Stimulated activated CD8-positive, alpha-beta memory T cell treated with anti-CD3 and anti-CD28 coated beads, Interleukin-12 subunit alpha, Interleukin-12 subunit beta, amount 100 ng/mL, for 4 hours (primary cell): ENCODE results near the gene CEP43.

Experiments used
- DNase-seq: peaks from one replicate; pipeline ENCODE4 v3.0.0-alpha.2; 2020; ENCODE audit warnings: low read depth

Gene CEP43

DNA sequence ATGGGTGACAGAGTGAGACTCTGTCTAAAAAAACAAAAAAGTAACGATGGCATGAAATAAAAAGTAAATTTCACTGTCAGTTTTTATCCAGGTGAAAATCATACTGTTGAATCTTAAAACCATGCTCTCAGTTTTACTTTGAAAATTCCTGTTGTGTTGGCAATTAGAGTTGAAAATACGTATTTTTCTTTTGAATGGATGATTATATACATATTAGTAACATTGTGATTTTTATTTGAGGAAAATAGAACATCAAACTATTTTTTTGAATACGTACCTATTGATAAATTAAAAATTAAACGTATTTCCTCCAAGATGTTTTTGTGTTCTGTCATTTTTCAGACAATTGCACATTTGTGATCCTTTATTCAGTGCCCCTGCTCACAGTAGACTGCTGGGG is 14.7 kb downstream of the CEP43 start:
- no peak for DNase-seq

DNA sequence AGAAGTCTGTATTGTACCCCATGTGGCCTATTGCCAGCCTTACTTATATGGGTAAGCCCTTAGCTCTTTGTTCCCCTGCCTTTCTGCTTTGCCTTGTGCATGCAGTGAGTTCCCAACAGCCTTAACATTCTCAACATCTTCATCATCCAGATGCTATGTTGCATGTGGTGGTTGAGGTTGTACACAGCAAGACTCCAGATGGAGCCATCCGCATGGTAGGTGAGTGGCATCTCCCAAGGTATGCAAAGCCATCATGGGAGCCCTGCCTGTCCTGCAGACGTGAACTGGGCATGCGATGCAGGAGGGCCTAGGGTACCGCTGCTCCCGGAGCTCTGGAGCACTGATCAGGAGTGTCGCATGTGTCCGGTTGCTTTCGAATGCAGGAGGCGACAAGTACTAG is 16.1 kb downstream of the CEP43 start:
- no peak for DNase-seq

DNA sequence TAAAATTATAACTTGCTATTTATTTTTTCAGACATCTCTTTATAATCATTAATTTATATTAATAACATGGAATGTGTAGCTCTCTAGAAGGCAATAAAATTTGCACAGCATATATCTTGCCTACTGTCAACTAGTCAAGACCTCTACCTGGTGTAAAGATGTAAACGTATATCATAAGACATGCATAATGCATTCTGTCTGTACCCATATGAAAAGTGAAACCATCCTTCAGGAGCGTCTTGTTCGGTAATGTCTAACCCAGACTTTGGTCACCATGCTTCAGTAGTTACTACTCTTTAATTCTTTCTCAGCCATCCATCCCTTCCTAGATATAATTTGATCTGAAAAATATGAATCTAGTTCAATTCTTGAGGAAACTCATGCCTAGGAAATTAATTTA is 21.0 kb downstream of the CEP43 start:
- DNase-seq, result no peak

DNA sequence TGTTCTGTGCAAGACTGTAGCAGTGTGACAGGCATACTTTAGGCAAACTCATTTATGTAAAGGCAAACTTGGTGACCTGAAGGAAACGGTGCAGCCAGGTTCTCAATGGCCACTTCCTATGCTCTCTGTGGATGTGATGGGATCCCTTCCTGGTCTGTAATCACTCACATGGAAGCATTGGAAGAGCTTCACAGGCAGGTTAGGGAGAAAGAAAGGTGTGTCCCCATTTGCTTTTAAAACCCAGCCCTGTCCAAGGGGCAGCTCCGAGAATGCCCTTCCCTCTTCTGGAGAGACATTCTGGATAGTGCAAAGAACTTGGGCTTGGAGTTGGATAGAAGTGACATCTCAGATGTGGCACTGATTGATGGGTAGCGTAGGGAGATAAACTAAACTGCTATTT is 28.1 kb downstream of the CEP43 start:
- no peak for DNase-seq

DNA sequence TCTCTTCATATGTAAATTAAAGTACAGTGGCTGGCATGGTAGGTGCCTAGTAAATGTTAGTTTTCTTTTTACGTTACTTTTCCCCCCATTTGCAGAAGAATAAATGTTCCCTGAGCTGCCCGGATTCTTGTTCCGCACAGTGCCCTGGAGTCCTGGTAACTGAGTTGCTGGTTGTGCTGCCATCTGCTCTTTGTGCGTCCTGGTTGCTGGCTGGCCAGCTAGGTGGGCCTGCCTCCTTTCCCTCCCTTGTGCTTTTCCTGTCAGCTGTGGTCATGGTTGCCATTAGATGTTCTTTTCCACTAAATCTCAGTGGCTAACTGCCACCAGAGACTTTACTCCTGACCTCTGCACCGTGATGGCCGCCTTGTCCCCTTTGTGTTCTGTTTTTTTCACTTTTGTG is 28.6 kb downstream of the CEP43 start:
- DNase-seq, result no peak

DNA sequence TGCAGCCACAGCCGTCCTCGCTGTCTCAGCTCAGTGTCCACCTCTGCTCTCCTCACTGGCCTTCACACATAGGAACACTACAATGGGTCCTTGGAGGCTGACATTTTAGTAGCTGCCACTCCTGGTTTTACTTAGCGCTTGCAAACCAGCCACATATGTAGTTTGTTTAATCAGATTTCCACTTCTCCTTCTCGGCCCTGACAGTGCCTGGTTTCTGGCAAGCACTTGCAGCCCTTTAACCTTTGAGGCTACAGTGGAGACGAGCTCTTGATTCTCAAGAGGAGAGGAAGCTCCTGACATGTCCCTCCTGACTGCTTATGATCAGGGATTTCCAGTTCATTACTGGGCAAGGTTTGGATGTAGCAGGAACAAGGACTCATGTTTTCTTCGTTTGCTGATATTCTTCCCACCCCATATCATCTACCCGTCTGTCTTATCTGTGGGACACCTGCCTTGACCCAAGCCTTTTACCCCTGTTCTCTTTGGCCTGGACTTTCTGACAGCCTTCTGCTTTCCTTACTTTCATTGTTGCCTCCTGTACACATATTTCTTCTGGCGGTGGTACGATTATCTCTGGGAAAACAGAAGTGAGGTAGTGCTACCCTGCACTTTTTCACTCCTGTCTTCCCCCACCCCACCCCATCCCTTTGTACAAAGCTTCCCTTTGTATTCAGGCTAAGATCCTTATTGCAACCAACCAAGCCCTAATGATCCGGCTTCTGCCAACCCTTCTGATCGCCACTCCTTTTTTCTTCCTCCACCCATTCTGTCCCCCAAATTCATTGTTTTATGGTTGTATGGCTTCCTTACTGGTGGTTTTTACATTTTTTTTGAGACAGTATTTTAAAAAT is 31.2 kb downstream of the CEP43 start:
- DNase-seq, result no peak

DNA sequence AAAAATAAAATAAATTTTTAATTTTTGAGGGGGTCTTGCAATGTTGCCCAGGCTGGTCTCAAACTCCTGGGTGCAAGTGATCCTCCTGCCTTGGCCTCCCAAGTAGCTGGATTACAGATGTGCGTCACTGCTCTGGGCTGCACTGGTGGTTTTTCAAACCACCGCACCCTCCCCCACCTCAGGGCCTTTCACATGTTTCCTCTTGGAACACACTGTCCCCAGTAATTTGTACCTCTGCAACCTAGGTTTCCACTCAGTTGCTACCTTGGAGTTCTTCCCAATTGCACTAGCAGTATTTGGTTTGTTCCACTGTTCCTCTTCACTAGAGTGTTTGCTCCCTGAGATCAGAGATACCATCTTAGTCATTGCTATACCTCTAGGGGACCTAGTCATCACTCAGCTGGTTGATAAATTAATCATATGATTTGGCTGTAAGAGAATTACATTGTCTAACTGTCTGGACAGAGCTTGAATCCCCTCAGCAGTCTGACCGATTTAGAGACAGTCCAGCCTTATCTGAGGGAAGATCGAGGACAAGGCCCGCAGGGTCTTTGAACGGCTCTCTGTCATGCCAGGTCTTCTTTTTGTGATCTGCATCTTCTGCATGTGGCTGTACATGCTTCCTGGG is 32.0 kb downstream of the CEP43 start:
- DNase-seq, result no peak

DNA sequence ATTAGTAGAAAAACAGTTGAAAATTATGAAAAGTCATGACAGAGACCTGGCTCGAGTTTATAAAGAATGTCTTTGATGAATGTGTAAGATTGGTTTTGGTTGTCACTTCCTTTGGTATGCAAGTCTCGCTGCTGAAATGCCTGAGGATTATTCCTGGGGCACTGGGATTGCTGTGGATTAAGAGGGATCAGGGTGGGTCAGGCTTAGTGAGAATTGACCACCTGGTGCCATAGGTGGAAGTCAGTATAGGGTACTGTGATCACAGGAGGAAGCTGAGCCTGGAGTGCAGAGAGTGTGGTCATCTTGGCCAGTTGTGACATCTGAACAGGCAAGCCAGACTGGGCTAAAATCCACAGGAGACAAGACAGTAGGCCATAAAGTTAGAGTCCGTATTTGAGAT is 34.9 kb downstream of the CEP43 start:
- DNase-seq, result no peak

DNA sequence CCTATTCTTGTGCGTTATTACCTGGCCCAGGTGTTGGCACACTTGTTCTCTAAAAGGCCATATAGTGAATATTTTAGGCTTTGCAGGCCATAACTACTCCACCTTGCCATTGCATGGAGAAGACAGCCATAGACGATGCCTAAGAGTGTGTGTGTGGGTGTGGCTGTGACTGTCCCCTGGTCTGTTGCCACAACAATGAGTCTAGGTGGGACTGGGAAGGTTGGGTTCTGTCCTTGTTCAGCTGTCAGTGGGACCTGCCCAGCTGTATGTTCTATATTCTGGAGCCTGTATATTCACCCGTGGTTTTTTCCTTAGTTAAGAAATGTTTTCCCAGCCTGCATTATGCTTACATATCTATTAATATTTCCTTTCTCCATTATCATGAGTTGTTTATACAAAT is 38.6 kb downstream of the CEP43 start:
- DNase-seq, result no peak

DNA sequence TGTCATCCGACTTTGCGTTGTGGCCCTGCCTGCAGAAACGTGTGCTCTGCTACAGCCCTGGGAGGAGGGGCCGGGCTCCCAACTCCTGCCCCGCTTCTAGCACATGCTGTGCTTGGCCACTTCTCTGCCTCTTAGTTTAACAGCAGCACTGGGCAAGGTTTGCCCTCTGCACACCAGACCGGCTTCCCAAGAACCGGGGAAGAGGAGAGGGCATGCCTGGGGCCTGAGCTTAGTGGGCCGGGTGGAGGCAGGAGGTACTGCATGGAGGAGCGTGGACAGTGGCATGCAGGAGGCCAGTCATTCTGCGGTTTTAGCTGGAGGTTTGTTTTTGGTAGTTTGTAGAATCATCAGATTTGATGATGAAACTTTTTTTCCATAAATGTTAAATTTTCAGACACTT is 45.5 kb downstream of the CEP43 start:
- DNase-seq, result no peak

DNA sequence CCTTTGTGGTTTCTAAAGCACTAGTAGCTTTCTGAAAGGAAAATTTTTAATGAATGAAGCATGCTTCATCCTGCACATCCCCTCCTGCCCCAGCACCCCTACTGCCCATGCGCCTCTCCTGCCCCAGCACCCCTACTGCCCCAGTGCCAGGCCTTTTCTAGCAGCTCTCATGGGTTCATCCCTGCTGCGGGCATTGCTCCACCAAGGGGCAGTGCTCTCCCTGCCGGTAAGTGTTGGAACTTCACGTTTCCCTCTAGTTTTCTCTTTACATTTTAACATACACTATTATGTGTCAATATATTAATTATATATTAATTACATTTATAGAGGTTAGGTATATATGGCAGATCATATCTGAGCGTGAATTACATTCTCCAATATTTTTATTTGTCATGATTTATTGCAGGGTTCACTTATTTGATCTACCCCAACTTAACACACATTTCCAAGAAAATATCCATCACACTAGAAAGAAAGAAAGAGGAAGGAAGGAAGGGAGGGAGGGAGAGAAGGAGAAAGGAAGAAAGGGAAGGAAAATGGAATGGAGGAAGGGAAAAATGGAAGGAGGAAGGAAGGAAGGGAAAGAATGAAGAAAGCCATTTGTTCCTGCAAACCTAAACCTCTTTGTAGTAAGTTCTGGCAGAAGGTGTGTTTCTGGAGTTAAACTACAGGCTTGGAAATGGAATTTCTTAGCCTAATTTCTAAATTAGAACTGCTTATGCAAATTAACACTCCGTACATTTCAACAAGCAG is 46.8 kb downstream of the CEP43 start:
- no peak for DNase-seq

DNA sequence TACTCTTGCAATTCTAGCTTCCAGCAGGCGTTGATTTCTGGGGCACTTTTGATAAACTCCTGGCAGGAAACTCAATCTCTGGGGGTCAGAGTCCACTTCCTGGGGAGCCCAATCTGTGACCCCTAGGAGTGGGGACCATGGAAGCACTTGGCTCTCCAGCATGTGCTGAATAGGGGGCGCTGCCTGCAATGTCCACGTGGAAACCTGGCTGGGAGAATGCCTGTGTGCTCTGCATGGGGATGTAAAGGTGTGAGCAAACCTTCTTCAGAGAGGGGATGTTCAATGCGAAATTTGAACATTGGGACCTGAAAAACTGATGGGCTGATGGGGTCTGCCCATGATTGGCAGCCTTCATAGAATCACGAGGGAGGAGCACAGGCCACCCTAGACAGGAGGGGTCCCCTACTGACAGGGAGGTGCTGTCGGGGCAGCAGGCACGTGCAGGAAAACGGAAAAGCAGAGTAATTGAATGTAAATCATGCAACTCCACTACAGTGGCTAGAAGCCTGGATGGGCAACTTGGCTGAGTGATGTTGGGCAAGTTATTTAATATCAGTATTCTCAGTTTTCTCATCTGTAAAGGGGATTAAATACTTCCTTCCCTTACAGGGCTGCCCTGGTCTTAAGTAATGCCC is 47.8 kb downstream of the CEP43 start:
- DNase-seq, result no peak

DNA sequence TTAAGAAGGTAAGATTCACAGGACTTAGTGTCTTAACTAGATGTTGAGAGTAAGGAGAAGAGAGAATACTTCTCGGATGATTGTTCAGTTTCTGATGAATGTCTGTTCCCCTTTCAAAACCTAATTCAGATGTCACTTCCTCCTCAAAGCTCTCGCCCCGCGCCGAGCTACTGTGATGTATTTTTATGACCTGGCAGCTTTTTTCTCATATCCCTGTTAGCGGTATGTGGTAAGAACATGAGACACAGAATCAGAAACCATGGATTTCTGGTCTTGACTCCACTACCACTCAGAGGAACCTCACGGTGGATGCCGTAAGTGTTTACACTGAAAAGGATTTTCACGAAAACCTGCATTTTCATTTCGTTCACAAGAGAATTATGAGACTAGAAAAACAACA is 48.4 kb downstream of the CEP43 start:
- no peak for DNase-seq
